GM12864 (cell line): ENCODE measurements around the gene MARK3.

Experiments used
- DNase-seq: peaks from one replicate; pipeline ENCODE4 v3.0.0-alpha.2; 2011; ENCODE audit warnings: low read depth
- H3K4me3 ChIP-seq: 2 replicates; pipeline ENCODE4 v1.5.1; 2011; ENCODE audit warnings: mild to moderate bottlenecking, low read depth, low read length, control low read depth
- TF ChIP-seq, protein P1 (sequence below): IDR thresholded peaks from 2 replicates; pipeline ENCODE4 v1.5.1; 2011; ENCODE audit warnings: low read depth, mild to moderate bottlenecking, moderate library complexity, low read length, control low read depth, inconsistent platforms; ENCODE audit errors: missing control alignments

MARK3 gene

DNA sequence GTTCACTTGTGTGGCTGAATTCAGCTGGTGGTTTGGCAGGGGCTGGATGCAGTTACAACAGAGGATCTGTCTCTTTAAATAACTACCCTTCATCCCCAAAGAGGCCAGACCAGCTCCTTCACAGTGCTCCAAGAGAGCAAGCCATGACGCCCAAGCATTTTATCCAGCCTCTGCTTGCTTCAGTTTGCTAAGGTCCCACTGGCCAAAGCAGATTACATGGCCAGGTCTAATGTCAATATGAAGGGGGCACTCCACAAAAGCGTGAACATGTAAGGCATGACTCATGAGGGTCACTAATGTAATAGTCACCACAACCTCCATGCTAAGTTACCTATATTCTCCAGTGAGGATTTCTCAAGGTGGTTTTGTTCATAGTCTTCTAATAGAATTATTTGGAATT is 62.9 kb downstream of the MARK3 start:
- H3K4me3 ChIP-seq, result no peak overlapping the region
- DNase-seq, result no peak
- TF ChIP-seq, protein P1, sequence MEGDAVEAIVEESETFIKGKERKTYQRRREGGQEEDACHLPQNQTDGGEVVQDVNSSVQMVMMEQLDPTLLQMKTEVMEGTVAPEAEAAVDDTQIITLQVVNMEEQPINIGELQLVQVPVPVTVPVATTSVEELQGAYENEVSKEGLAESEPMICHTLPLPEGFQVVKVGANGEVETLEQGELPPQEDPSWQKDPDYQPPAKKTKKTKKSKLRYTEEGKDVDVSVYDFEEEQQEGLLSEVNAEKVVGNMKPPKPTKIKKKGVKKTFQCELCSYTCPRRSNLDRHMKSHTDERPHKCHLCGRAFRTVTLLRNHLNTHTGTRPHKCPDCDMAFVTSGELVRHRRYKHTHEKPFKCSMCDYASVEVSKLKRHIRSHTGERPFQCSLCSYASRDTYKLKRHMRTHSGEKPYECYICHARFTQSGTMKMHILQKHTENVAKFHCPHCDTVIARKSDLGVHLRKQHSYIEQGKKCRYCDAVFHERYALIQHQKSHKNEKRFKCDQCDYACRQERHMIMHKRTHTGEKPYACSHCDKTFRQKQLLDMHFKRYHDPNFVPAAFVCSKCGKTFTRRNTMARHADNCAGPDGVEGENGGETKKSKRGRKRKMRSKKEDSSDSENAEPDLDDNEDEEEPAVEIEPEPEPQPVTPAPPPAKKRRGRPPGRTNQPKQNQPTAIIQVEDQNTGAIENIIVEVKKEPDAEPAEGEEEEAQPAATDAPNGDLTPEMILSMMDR, result no peak

DNA sequence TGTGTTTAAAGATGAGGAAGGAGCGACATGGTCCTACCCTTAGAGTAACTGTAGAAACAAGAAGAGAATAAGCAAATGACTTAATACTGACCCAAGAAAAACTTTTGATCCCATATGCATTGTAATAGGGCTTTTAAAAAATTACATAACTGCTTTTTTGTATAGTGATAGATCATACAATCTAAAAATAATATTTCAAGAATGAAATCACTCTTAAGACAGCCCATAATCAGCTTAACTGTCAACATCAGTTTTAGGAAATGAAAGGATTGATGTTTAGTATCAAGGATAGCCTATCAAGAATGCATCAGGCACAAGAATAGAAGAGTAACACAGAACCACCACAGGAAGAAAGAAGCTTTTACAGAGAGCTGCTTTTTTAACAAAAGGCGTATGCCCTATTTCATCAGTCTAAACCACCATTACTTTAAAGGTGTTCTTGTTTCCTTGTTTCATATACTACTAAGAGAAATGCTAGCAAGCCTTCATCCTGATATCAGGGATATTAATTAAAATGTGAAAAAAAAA is 64.5 kb downstream of the MARK3 start:
- DNase-seq, result no peak
- TF ChIP-seq, protein P1, result no peak
- no peak overlapping the region for H3K4me3 ChIP-seq

DNA sequence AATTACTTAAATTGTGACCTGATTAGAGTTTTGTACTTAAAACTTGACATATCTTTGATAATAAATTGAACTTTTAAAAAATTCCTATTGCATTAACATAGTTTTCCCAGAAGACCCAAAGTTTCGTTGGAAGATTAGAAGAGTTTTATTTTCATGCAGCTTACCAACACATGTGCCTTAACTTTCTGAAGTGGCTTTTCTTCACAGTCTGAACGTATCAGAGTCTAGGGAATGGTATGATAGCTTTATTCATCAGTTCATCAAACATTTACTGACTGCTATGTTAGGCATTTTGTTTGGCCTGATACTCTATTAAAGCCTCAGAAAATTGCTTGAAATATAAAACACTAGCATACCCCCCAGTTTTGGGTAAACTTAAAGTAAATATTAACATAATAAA is 65.2 kb downstream of the MARK3 start:
- TF ChIP-seq, protein P1, result no peak
- DNase-seq, result no peak
- H3K4me3 ChIP-seq, result no peak overlapping the region

DNA sequence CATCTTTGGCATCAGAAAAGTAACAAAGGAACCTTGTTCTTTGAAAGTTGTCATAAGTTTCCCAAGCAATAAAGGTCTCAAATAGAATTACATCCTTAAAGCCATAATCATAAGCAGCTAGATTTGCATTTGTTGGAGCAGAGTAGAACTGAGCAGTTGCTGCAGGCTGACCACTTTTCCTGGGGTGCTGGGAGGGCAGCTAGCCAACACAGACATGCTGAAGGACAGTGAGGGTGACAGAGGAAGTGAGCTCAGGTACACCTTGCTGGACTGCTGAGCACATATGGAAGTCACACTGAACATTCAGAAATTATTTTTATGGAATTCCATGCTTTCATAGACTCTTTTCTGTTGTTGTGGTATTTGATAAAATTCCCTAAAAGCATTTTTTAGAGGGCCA is 66.2 kb downstream of the MARK3 start:
- no peak for DNase-seq
- TF ChIP-seq, protein P1, result no peak
- no peak overlapping the region for H3K4me3 ChIP-seq

DNA sequence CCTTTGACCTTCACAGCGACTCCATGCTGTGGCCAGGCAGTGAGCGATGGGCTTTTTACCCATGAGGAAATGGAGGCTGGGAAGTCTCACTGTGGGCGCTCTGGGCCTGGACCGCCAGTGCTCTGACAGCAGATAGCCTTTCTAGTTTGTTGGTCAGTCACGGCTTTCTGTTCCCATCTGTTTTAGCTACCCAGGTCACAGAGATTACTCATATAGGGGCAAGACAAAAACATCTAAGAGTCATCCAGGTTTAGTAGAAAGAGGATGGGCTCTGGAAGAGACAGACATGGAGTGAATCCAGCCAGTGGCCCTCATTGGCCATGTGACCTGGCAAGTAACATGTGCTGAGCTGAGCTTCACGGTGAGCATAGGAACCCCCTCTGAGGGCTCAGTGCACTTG is 68.6 kb downstream of the MARK3 start:
- TF ChIP-seq, protein P1, result no peak
- H3K4me3 ChIP-seq, result no peak overlapping the region
- no peak for DNase-seq

DNA sequence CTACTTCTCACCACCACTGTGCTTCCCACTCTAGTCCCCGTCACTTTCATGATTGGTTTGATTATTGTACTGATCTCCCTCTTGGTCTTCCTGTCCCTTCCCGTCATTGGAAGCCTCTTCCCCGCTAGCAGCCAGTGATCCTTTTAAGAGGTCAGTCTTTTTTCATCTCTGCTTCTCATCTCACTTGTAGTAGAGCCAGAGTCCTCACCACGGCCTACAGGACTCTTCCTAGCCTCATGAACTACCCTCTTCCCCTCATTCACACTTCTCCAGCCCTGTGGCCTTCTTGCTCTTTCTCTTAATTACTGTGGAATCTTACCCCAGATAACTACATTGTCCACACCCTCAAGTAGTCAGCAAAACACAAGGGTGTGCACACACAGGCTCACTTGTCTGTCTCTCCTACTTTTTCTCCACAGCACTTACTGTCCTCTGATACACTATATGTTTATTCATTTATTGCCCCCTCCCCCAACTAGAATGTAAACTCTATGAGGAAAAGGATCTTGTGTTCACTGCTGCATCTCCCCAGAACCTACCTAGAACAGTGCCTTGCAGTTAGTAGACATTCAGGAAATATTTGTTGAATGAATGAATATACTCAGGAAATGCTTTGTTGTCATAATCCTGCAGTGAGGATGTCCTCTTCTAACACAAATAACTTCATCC is 71.1 kb downstream of the MARK3 start:
- DNase-seq, result no peak
- H3K4me3 ChIP-seq, result no peak overlapping the region
- TF ChIP-seq, protein P1, result no peak

DNA sequence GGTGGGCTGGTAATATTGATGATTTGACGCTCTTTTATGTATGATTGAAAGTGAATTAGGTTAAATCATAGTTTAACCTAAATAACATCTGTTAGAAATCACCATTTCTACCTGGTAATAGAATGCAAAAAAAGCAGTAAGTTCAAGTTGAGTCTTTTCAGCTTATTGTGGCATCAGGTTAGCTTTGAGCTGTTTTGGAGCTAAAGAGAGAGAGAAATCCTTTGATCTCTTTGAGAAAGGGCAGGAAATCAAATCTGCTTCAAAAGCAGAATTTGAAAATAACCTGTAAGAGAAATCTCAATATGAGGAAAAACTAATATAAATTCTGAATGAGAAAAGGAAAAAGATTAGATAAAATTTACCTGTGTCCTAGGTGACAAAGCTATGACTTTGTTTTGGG is 75.2 kb downstream of the MARK3 start:
- DNase-seq, result no peak
- no peak overlapping the region for H3K4me3 ChIP-seq
- TF ChIP-seq, protein P1, result no peak
